Measurements from ENCODE around the gene NMNAT3.

Gene NMNAT3

DNA sequence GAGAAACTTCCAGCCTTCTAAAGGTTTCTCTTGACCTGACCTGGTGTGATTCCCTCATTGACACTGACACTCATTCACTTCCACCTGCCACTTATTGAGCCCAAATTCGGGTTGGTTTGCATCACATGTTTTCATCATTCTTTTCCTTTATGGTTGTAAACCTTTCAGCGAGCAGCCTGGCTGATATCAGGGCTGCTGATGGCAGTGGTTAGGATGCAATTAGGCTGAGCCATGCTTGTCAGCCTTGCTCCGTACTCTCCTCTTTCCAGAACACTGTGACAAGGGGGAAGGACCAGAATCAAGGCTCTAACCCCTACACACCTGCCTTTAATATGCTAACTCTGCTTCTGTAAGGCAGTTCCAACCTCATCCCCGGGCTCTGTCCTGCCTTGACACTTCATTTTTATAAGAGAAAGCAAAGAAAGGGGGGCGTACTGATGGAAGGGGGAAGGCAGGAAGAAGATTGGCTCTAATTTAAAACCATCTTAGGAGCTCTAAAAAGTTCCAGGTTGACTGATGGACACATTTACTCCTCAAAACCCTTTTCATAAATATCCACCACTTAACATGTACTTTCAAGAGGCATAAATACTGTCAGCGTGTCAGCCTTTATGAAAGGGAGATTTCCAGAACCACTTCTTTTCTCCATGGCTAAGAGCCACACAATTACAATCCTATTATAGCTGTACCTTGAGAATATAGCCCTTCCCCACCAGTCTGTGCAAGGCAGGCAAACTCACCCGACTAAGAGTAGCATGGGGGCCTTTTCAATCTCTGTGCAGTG is 5.7 kb downstream of the NMNAT3 start:
- POLR2A ChIA-PET, result no interaction called here
- TF ChIP-seq, protein P1, sequence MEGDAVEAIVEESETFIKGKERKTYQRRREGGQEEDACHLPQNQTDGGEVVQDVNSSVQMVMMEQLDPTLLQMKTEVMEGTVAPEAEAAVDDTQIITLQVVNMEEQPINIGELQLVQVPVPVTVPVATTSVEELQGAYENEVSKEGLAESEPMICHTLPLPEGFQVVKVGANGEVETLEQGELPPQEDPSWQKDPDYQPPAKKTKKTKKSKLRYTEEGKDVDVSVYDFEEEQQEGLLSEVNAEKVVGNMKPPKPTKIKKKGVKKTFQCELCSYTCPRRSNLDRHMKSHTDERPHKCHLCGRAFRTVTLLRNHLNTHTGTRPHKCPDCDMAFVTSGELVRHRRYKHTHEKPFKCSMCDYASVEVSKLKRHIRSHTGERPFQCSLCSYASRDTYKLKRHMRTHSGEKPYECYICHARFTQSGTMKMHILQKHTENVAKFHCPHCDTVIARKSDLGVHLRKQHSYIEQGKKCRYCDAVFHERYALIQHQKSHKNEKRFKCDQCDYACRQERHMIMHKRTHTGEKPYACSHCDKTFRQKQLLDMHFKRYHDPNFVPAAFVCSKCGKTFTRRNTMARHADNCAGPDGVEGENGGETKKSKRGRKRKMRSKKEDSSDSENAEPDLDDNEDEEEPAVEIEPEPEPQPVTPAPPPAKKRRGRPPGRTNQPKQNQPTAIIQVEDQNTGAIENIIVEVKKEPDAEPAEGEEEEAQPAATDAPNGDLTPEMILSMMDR (IDR thresholded peaks at IDR 0.05; ENCODE audit: control extremely low read depth, extremely low read depth, low read depth, missing control alignments), result no peak
- DNase-seq (ENCODE audit: extremely low spot score), result no peak
- CTCF ChIA-PET, result no interaction called here

DNA sequence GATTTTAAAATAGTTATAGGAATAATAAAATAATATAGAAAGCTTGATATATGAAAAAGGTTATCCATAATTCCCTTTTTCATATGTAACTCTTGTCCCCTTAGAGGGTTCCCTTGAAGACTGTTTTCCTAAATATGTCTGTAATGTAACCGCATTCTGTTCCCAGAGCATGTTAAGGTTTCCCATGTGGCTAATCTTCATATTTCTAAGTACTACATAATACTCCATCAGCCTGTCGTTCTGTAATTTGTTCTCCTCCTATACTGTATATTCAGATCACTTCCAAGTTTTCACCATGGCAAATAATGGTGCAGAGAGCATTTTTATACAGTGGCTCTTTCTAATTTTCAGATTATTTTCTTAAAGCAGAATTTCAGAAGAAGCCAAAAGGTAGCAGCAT is 6.7 kb downstream of the NMNAT3 start:
- no peak for DNase-seq (ENCODE audit: extremely low spot score)
- POLR2A ChIA-PET, result no interaction called here
- TF ChIP-seq, protein P1 (IDR thresholded peaks at IDR 0.05; ENCODE audit: control extremely low read depth, extremely low read depth, low read depth, missing control alignments), result no peak

DNA sequence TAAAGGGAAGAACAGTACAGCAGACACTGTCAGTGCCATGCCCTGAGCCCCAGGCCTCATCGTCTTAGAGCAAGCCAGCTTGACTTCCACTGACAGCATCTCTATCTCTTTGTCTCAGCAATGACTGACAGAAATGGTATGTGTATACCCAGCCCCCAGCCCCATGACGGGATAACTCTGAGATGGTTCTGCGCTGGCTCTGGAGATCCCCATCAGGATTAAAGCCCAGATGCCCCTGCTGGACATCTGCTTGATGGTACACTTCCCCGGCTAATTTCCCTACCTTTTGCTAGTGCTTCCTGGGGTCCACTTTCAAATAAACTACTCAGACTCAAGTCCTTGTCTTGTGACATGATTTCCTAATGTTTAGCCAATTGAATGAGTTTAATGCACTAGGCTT is 7.6 kb downstream of the NMNAT3 start:
- TF ChIP-seq, protein P1 (IDR thresholded peaks at IDR 0.05; ENCODE audit: control extremely low read depth, extremely low read depth, low read depth, missing control alignments), result no peak
- ChIA-PET POLR2A (no interaction called here), CTCF (no interaction called here)
- no peak for DNase-seq (ENCODE audit: extremely low spot score)

More for the DNA sequence above, 6.7 kb downstream of the NMNAT3 start:
- CTCF ChIA-PET, result no interaction called here

DNA sequence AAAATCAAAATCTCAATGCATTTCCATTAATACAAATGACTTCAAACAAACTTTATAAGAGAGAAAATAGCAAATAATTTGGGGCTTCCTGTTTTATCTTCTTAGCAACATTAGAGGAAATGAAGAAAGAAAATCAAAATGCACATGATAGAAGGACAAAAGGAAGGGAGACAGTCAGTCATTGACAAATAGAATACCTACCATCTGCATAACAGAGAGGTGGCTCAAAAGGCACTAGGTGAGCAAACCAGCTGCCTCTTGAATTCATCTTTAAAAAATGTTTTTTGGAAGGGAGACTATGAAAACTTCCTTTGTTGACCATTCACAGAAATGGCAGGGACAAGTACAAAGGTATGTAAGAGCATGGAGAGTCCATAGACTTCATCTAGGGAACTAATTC is 9.4 kb downstream of the NMNAT3 start:
- ChIA-PET POLR2A (no interaction called here), CTCF (no interaction called here)
- no peak for DNase-seq (ENCODE audit: extremely low spot score)
- TF ChIP-seq, protein P1 (IDR thresholded peaks at IDR 0.05; ENCODE audit: control extremely low read depth, extremely low read depth, low read depth, missing control alignments), result no peak

- TF ChIP-seq, protein P1 (IDR thresholded peaks at IDR 0.05; ENCODE audit: control extremely low read depth, extremely low read depth, low read depth, missing control alignments), result no peak
- POLR2A ChIA-PET, result no interaction called here
- CTCF ChIA-PET, result no interaction called here
These were observed 12.8 kb downstream of the NMNAT3 start for GRCh38 chr3:139664958-139665357.

GRCh38 chr3:139660269-139660668 is 17.5 kb downstream of the NMNAT3 start:
- TF ChIP-seq, protein P1 (IDR thresholded peaks at IDR 0.05; ENCODE audit: control extremely low read depth, extremely low read depth, low read depth, missing control alignments), result no peak
- POLR2A ChIA-PET, result no interaction called here
- CTCF ChIA-PET, result interaction anchor here (0.8 kb wide), 1 partner anchor 9 kb away, joined by 3 read pairs; no protein-coding TSS in a partner anchor
- no peak for DNase-seq (ENCODE audit: extremely low spot score)

More at GRCh38 chr3:139664958-139665357, 12.8 kb downstream of the NMNAT3 start:
- DNase-seq (ENCODE audit: extremely low spot score), result no peak

Measured in GM10248 (cell line).